Keratinocyte (primary cell): Measurements from ENCODE around the gene NUP85. TPM values are rescaled to one million over a fixed set of nuclear protein-coding genes. Genes with fewer than 3 reads are reported as not detected.

Experiments
- DNase-seq: peaks from one replicate; pipeline ENCODE4 v3.0.0-alpha.2; 2011; ENCODE audit warnings: low read depth, missing footprints, low spot score
- FAIRE-seq: peaks from 2 replicates; lab custom pipeline; 2011; peaks lifted over from hg19 to GRCh38; lab: Jason Lieb, UNC
- H2AFZ ChIP-seq: 2 replicates; pipeline ENCODE4 v1.6.0; 2012; ENCODE audit warnings: low read length, control low read depth, inconsistent platforms; ENCODE audit not compliant: control insufficient read depth
- H3K27ac ChIP-seq: 2 replicates; pipeline ENCODE4 v1.5.1; 2011; ENCODE audit warnings: low read length; ENCODE audit not compliant: control insufficient read depth, insufficient read depth
- H3K27me3 ChIP-seq: 3 replicates; pipeline ENCODE4 v1.6.0; 2011; ENCODE audit warnings: low read length; ENCODE audit not compliant: control insufficient read depth, insufficient read depth; ENCODE audit errors: extremely low read depth
- H3K36me3 ChIP-seq, 2 experiments: 2 replicates in 1 of 2; 3 replicates in 1 of 2; pipeline ENCODE4 v1.5.1; 2011; ENCODE audit warnings: low read length in 2 of 2, mild to moderate bottlenecking in 1 of 2; ENCODE audit not compliant: control insufficient read depth in 2 of 2, insufficient read depth in 2 of 2; ENCODE audit errors: extremely low read depth in 1 of 2
- H3K4me1 ChIP-seq: 3 replicates; pipeline ENCODE4 v1.5.1; 2011; ENCODE audit warnings: low read length; ENCODE audit not compliant: control insufficient read depth, insufficient read depth; ENCODE audit errors: extremely low read depth
- H3K4me2 ChIP-seq: 3 replicates; pipeline ENCODE4 v1.6.0; 2011; ENCODE audit warnings: low read depth, low read length; ENCODE audit not compliant: control insufficient read depth, insufficient read depth; ENCODE audit errors: extremely low read depth
- H3K4me3 ChIP-seq, 3 experiments: fragments of 200-600 bp in 1 of 3; sonication (generic) in 1 of 3; 2 replicates in 2 of 3; 3 replicates in 1 of 3; pipeline ENCODE4 v1.5.1; 2011 to 2016; ENCODE audit warnings: low read length in 3 of 3, mild to moderate bottlenecking in 3 of 3, control low read depth in 2 of 3, inconsistent platforms in 1 of 3, low read depth in 1 of 3, mixed read lengths in 1 of 3, mixed run types in 1 of 3, moderate library complexity in 1 of 3; ENCODE audit not compliant: control insufficient read depth in 2 of 3, insufficient read depth in 2 of 3; ENCODE audit errors: extremely low read depth in 1 of 3
- H3K79me2 ChIP-seq: 2 replicates; pipeline ENCODE4 v1.6.0; 2012; ENCODE audit warnings: low read length; ENCODE audit not compliant: control insufficient read depth, insufficient read depth
- H3K9ac ChIP-seq: 3 replicates; pipeline ENCODE4 v1.6.0; 2011; ENCODE audit warnings: low read length; ENCODE audit not compliant: control insufficient read depth, insufficient read depth; ENCODE audit errors: extremely low read depth
- H3K9me1 ChIP-seq: 3 replicates; pipeline ENCODE4 v1.6.0; 2011; ENCODE audit warnings: low read length; ENCODE audit not compliant: control insufficient read depth, insufficient read depth; ENCODE audit errors: extremely low read depth
- H3K9me3 ChIP-seq: 2 replicates; pipeline ENCODE4 v1.5.1; 2012; ENCODE audit warnings: low read depth, low read length; ENCODE audit not compliant: control insufficient read depth
- H4K20me1 ChIP-seq: 3 replicates; pipeline ENCODE4 v1.6.0; 2011; ENCODE audit warnings: low read length; ENCODE audit not compliant: control insufficient read depth, insufficient read depth; ENCODE audit errors: extremely low read depth
- CTCF ChIP-seq, 3 experiments: IDR thresholded peaks in 1 of 3; conservative IDR thresholded peaks in 1 of 3; optimal IDR thresholded peaks in 1 of 3; 2 replicates in 2 of 3; 3 replicates in 1 of 3; pipeline versions ENCODE3 to v1.5.1; 2011; ENCODE audit warnings: low read length in 3 of 3, mild to moderate bottlenecking in 3 of 3, moderate library complexity in 2 of 3, control low read depth in 1 of 3, inconsistent platforms in 1 of 3; ENCODE audit not compliant: insufficient read depth in 2 of 3; ENCODE audit errors: extremely low read depth in 1 of 3
- EZH2 ChIP-seq: IDR thresholded peaks from one replicate; pipeline ENCODE4 v1.6.1; 2012; ENCODE audit warnings: inconsistent platforms, mild to moderate bottlenecking, low read length, moderate library complexity
- dilution Hi-C: fragments of 300-500 bp; cut with MboI; formaldehyde crosslinking; loops from one replicate; pipeline ENCODE4 v1.7.0; 2020; ENCODE audit warnings: low sequenced_read_pairs; ENCODE audit not compliant: extremely low pct_ligation_motif_present
- polyA plus RNA-seq, 5 experiments: library from polyadenylated mRNA; depleted of rRNA in 3 of 5; stranded (reverse) in 3 of 5; stranded (forward) in 1 of 5; unstranded in 1 of 5; fragments of >200 nt; gene quantifications; 1 replicate in 1 of 5; 2 replicates in 3 of 5; 3 replicates in 1 of 5; pipeline versions ENCODE4 v1.2.1 to v1.2.3, GENCODE V29; 2011 to 2012; ENCODE audit warnings: missing spikeins in 2 of 5, low read depth in 1 of 5, low replicate concordance in 1 of 5

NUP85 gene
- polyA plus RNA-seq, 1 donor (not counting 4 experiments of a cell fraction or from before 2014, with no cell fraction given) = 64.4 TPM

GRCh38 chr17:75191584-75191983, 13.9 kb upstream of the NUP85 start:
- dilution Hi-C loops = no loop called here

GRCh38 chr17:75194879-75195278, 10.6 kb upstream of the NUP85 start:
- FAIRE-seq = no peak

More at GRCh38 chr17:75191584-75191983, 13.9 kb upstream of the NUP85 start:
- H3K9me3 ChIP-seq = no peaks in the 10 kb centered on the region
- H3K4me1 ChIP-seq = no peaks in the 10 kb centered on the region
- H3K9me1 ChIP-seq = no peaks in the 10 kb centered on the region
- DNase-seq = no peak
- TF ChIP-seq CTCF (optimal IDR thresholded peaks at IDR 0.05 in 1 of 3, IDR thresholded peaks at IDR 0.05 in 1 of 3, conservative IDR thresholded peaks at IDR 0.05 in 1 of 3; ENCODE audit: extremely low read depth in 1 of 3, insufficient read depth in 2 of 3, low read length in 3 of 3) (no peak), EZH2 (no peak)
- H3K4me2 ChIP-seq = no peak overlapping the region
- H3K9ac ChIP-seq = no peak overlapping the region
- H3K79me2 ChIP-seq = no peaks in the 10 kb centered on the region
- H3K27ac ChIP-seq = no peak overlapping the region
- no peak for FAIRE-seq
- H3K36me3 ChIP-seq = no peaks in the 10 kb centered on the region
- no peak overlapping the region for H2AFZ ChIP-seq
- H4K20me1 ChIP-seq = no peaks in the 10 kb centered on the region
- H3K27me3 ChIP-seq = no peaks in the 10 kb centered on the region
- no peak overlapping the region for H3K4me3 ChIP-seq

More at GRCh38 chr17:75194879-75195278, 10.6 kb upstream of the NUP85 start:
- Histone ChIP-seq H3K4me1 (no peaks in the 10 kb centered on the region), H2AFZ (no peak overlapping the region), H3K4me3 (no peak overlapping the region), H3K9me1 (no peaks in the 10 kb centered on the region), H3K79me2 (no peaks in the 10 kb centered on the region), H3K9me3 (no peaks in the 10 kb centered on the region), H3K4me2 (no peak overlapping the region), H3K36me3 (no peaks in the 10 kb centered on the region), H3K27ac (no peak overlapping the region), H3K9ac (no peak overlapping the region), H3K27me3 (no peaks in the 10 kb centered on the region), H4K20me1 (no peaks in the 10 kb centered on the region)
- DNase-seq = no peak
- TF ChIP-seq EZH2 = no peak
- TF ChIP-seq CTCF (optimal IDR thresholded peaks at IDR 0.05 in 1 of 3, IDR thresholded peaks at IDR 0.05 in 1 of 3, conservative IDR thresholded peaks at IDR 0.05 in 1 of 3; ENCODE audit: extremely low read depth in 1 of 3, insufficient read depth in 2 of 3, low read length in 3 of 3) = no peak
- dilution Hi-C loops = no loop called here
